ENCODE measurements around the gene HLA-DOA.

GRCh38 chr6:32974541-32975308 lies 34.7 kb downstream of the HLA-DOA start:
- no peak for TF ChIP-seq CTCF (IDR thresholded peaks at IDR 0.05; ENCODE audit: insufficient read depth, low read length)
- TF ChIP-seq POLR2AphosphoS5 (IDR thresholded peaks at IDR 0.05; ENCODE audit: low read depth) = peak; percentile 36; the same call in 1 of the 2 replicates

Measured in HL-60 (cell line).